NCI-H2107 treated with DMSO at 0.1 percent for 48 hours (cell line): ENCODE measurements around the gene AFMID.
A peak's percentile ranks its signal among the peaks of the same experiment; 100 is the strongest.
"Not testable (repeated sequence)": the region's sequence is repeated elsewhere in the genome, so short reads cannot be mapped to it uniquely, and the experiment has no call there.

ENCODE experiments used
- DNase-seq: peaks from one replicate; lab custom pipeline; 2025; ENCODE audit not compliant: unreplicated experiment; lab: John Stamatoyannopoulos, UW

Gene AFMID

GRCh38 chr17:78186692-78187595 lies at the start of gene AFMID, which contains the start of gene TK1:
Gene AFMID, plus strand, starts transcription at chr17:78187362. Its CDS starts 9 bp downstream, at chr17:78187371.
Gene TK1, minus strand, starts transcription at chr17:78187052. Its CDS starts 58 bp downstream, at chr17:78186994.
- peak; percentile 86 for DNase-seq

GRCh38 chr17:78137392-78138203 lies 49.6 kb upstream of the AFMID start:
- no peak for DNase-seq

GRCh38 chr17:78138204-78139060 lies 48.7 kb upstream of the AFMID start:
- no peak for DNase-seq

- not testable (repeated sequence) for DNase-seq
Observed at GRCh38 chr17:78139861-78140168, 47.3 kb upstream of the AFMID start.

GRCh38 chr17:78140169-78141051 lies 46.8 kb upstream of the AFMID start:
- no peak for DNase-seq

- DNase-seq, result no peak
Observed at GRCh38 chr17:78141437-78142118, 45.6 kb upstream of the AFMID start.

GRCh38 chr17:78142119-78142861 lies 44.9 kb upstream of the AFMID start:
- no peak for DNase-seq

- no peak for DNase-seq
Observed at GRCh38 chr17:78143214-78144146, 43.7 kb upstream of the AFMID start.

- no peak for DNase-seq
Observed at GRCh38 chr17:78144147-78144719, 42.9 kb upstream of the AFMID start.

GRCh38 chr17:78144736-78145641 lies 42.2 kb upstream of the AFMID start:
- no peak for DNase-seq

GRCh38 chr17:78146471-78146869 lies 40.7 kb upstream of the AFMID start:
- DNase-seq, result no peak

GRCh38 chr17:78146881-78147280 lies 40.3 kb upstream of the AFMID start:
- no peak for DNase-seq

- no peak for DNase-seq
Observed at GRCh38 chr17:78147315-78147998, 39.7 kb upstream of the AFMID start.

GRCh38 chr17:78148286-78149016 lies 38.7 kb upstream of the AFMID start:
- DNase-seq, result no peak

- no peak for DNase-seq
Observed at GRCh38 chr17:78151514-78152008, 35.6 kb upstream of the AFMID start.
